ENCODE results near the gene PLA2R1.
A peak's percentile ranks its signal among the peaks of the same experiment; 100 is the strongest.

PLA2R1 gene

GRCh38 chr2:160085662-160086061 is 23.2 kb upstream of the PLA2R1 start:
- peak in 1 of 2 experiments; percentile 31 for DNase-seq (ENCODE audit: low read depth in 1 of 2, low spot score in 1 of 2)
- TF ChIP-seq JUND (IDR thresholded peaks at IDR 0.05; ENCODE audit: low read depth): no peak
- in situ Hi-C loops (cut with HindIII; ENCODE audit: low pct_unique_long_range_greater_than_20kb, low sequenced_read_pairs): no loop called here

- in situ Hi-C loops (cut with HindIII; ENCODE audit: low pct_unique_long_range_greater_than_20kb, low sequenced_read_pairs): no loop called here
- TF ChIP-seq JUND (IDR thresholded peaks at IDR 0.05; ENCODE audit: low read depth): no peak
- DNase-seq (ENCODE audit: low read depth in 1 of 2, low spot score in 1 of 2): no peak
These were observed 15.7 kb upstream of the PLA2R1 start for GRCh38 chr2:160077912-160078810.

- no peak for DNase-seq (ENCODE audit: low read depth in 1 of 2, low spot score in 1 of 2)
- in situ Hi-C loops (cut with HindIII; ENCODE audit: low pct_unique_long_range_greater_than_20kb, low sequenced_read_pairs): no loop called here
These were observed 14.5 kb upstream of the PLA2R1 start for GRCh38 chr2:160076914-160077313.

GRCh38 chr2:160076241-160076640 is 13.8 kb upstream of the PLA2R1 start:
- no peak for TF ChIP-seq JUND (IDR thresholded peaks at IDR 0.05; ENCODE audit: low read depth)
- DNase-seq (ENCODE audit: low read depth in 1 of 2, low spot score in 1 of 2): no peak
- in situ Hi-C loops (cut with HindIII; ENCODE audit: low pct_unique_long_range_greater_than_20kb, low sequenced_read_pairs): no loop called here

More at GRCh38 chr2:160076914-160077313, 14.5 kb upstream of the PLA2R1 start:
- no peak for TF ChIP-seq JUND (IDR thresholded peaks at IDR 0.05; ENCODE audit: low read depth)

GRCh38 chr2:160075171-160075570 is 12.8 kb upstream of the PLA2R1 start:
- no peak for DNase-seq (ENCODE audit: low read depth in 1 of 2, low spot score in 1 of 2)
- in situ Hi-C loops (cut with HindIII; ENCODE audit: low pct_unique_long_range_greater_than_20kb, low sequenced_read_pairs): no loop called here
- TF ChIP-seq JUND (IDR thresholded peaks at IDR 0.05; ENCODE audit: low read depth): no peak

- no peak for TF ChIP-seq JUND (IDR thresholded peaks at IDR 0.05; ENCODE audit: low read depth)
- in situ Hi-C loops (cut with HindIII; ENCODE audit: low pct_unique_long_range_greater_than_20kb, low sequenced_read_pairs): no loop called here
- DNase-seq (ENCODE audit: low read depth in 1 of 2, low spot score in 1 of 2): no peak
These were observed 11.0 kb upstream of the PLA2R1 start for GRCh38 chr2:160073284-160073888.

GRCh38 chr2:160068906-160069305 is 6.5 kb upstream of the PLA2R1 start:
- no peak for DNase-seq (ENCODE audit: low read depth in 1 of 2, low spot score in 1 of 2)
- TF ChIP-seq JUND (IDR thresholded peaks at IDR 0.05; ENCODE audit: low read depth): no peak
- in situ Hi-C loops (cut with HindIII; ENCODE audit: low pct_unique_long_range_greater_than_20kb, low sequenced_read_pairs): no loop called here

- no peak for TF ChIP-seq JUND (IDR thresholded peaks at IDR 0.05; ENCODE audit: low read depth)
- DNase-seq (ENCODE audit: low read depth in 1 of 2, low spot score in 1 of 2): no peak
- in situ Hi-C loops (cut with HindIII; ENCODE audit: low pct_unique_long_range_greater_than_20kb, low sequenced_read_pairs): no loop called here
These were observed 2.5 kb upstream of the PLA2R1 start for GRCh38 chr2:160064916-160065315.

- in situ Hi-C loops (cut with HindIII; ENCODE audit: low pct_unique_long_range_greater_than_20kb, low sequenced_read_pairs): no loop called here
- TF ChIP-seq JUND (IDR thresholded peaks at IDR 0.05; ENCODE audit: low read depth): no peak
These were observed 1.6 kb upstream of the PLA2R1 start for GRCh38 chr2:160063879-160064612.

GRCh38 chr2:160063271-160063670 is 856 bp upstream of the PLA2R1 start:
- no peak for DNase-seq (ENCODE audit: low read depth in 1 of 2, low spot score in 1 of 2)
- in situ Hi-C loops (cut with HindIII; ENCODE audit: low pct_unique_long_range_greater_than_20kb, low sequenced_read_pairs): no loop called here
- TF ChIP-seq JUND (IDR thresholded peaks at IDR 0.05; ENCODE audit: low read depth): no peak

More at GRCh38 chr2:160063879-160064612, 1.6 kb upstream of the PLA2R1 start:
- peak in 1 of 2 experiments; percentile 23 for DNase-seq (ENCODE audit: low read depth in 1 of 2, low spot score in 1 of 2)

GRCh38 chr2:160061944-160062291 is 497 bp downstream of the PLA2R1 start:
- peak in 1 of 2 experiments; percentile 17 for DNase-seq (ENCODE audit: low read depth in 1 of 2, low spot score in 1 of 2)
- in situ Hi-C loops (cut with HindIII; ENCODE audit: low pct_unique_long_range_greater_than_20kb, low sequenced_read_pairs): no loop called here
- TF ChIP-seq JUND (IDR thresholded peaks at IDR 0.05; ENCODE audit: low read depth): no peak

- no peak for TF ChIP-seq JUND (IDR thresholded peaks at IDR 0.05; ENCODE audit: low read depth)
- in situ Hi-C loops (cut with HindIII; ENCODE audit: low pct_unique_long_range_greater_than_20kb, low sequenced_read_pairs): no loop called here
- no peak for DNase-seq (ENCODE audit: low read depth in 1 of 2, low spot score in 1 of 2)
These were observed 882 bp downstream of the PLA2R1 start for GRCh38 chr2:160061533-160061932.

GRCh38 chr2:160060297-160060696 is 2.1 kb downstream of the PLA2R1 start:
- DNase-seq (ENCODE audit: low read depth in 1 of 2, low spot score in 1 of 2): no peak
- in situ Hi-C loops (cut with HindIII; ENCODE audit: low pct_unique_long_range_greater_than_20kb, low sequenced_read_pairs): no loop called here
- TF ChIP-seq JUND (IDR thresholded peaks at IDR 0.05; ENCODE audit: low read depth): no peak

Measured in T47D (cell line).